Endothelial cell of umbilical vein (primary cell): Measurements from ENCODE around the gene HOXB7. TPM values are rescaled to one million over a fixed set of nuclear protein-coding genes. Genes with fewer than 3 reads are reported as not detected.
A peak's percentile ranks its signal among the peaks of the same experiment; 100 is the strongest.

ENCODE experiments used
- BruUV-seq: library from RNA; stranded (reverse); fragments of 400-500 nt; replicated peaks from 2 replicates; lab custom pipeline; 2021; lab: Mats Ljungman, UMichigan
- CTCF ChIA-PET: fragments of 300-600, 350-600 bp; sonication (Branson Sonifier 250); formaldehyde crosslinking; loops from one replicate; lab custom pipeline; 2021; ENCODE audit warnings: antibody characterized with exemption, inconsistent platforms; lab: Charles Lee
- POLR2A ChIA-PET: fragments of 300-600, 350-600 bp; sonication (Branson Sonifier 250); formaldehyde crosslinking; loops from one replicate; lab custom pipeline; 2021; ENCODE audit warnings: antibody characterized with exemption, inconsistent platforms; lab: Charles Lee
- DNase-seq: peaks from one replicate; pipeline ENCODE4 v3.0.0-alpha.2; 2011; ENCODE audit warnings: low read depth, low spot score
- FAIRE-seq: peaks from 2 replicates; lab custom pipeline; 2011; peaks lifted over from hg19 to GRCh38; lab: Jason Lieb, UNC
- H2AFZ ChIP-seq: 2 replicates; pipeline ENCODE4 v1.6.0; 2012; ENCODE audit warnings: low read depth, low read length, control low read depth, inconsistent platforms
- H3K27ac ChIP-seq: 2 replicates; pipeline ENCODE4 v1.5.1; 2011; ENCODE audit warnings: low read depth, mild to moderate bottlenecking, control low read depth, low read length, moderate library complexity; ENCODE audit not compliant: insufficient read depth
- H3K27me3 ChIP-seq, 2 experiments: 2 replicates each; pipeline versions ENCODE4 v1.6.0 to v1.6.1; 2011; ENCODE audit warnings: low read length in 2 of 2, mixed read lengths in 1 of 2; ENCODE audit not compliant: control insufficient read depth in 2 of 2, insufficient read depth in 2 of 2
- H3K36me3 ChIP-seq, 2 experiments: 2 replicates in 1 of 2; 3 replicates in 1 of 2; pipeline ENCODE4 v1.5.1; 2011; ENCODE audit warnings: low read length in 2 of 2, mild to moderate bottlenecking in 1 of 2, moderate library complexity in 1 of 2; ENCODE audit not compliant: control insufficient read depth in 2 of 2, insufficient read depth in 2 of 2; ENCODE audit errors: extremely low read depth in 1 of 2
- H3K4me1 ChIP-seq: 3 replicates; pipeline ENCODE4 v1.5.1; 2011; ENCODE audit warnings: mild to moderate bottlenecking, low read length; ENCODE audit not compliant: control insufficient read depth, insufficient read depth; ENCODE audit errors: extremely low read depth
- H3K4me2 ChIP-seq: 2 replicates; pipeline ENCODE4 v1.6.1; 2011; ENCODE audit warnings: low read length, control low read depth, mixed read lengths; ENCODE audit not compliant: insufficient read depth
- H3K4me3 ChIP-seq, 3 experiments: fragments of 200-600 bp in 1 of 3; sonication (generic), shearing (Covaris generic) in 1 of 3; replicated peaks in 1 of 3; 2 replicates each; pipeline ENCODE4 v1.5.1; 2011 to 2016; ENCODE audit warnings: control low read depth in 3 of 3, low read length in 3 of 3, mild to moderate bottlenecking in 2 of 3, inconsistent platforms in 1 of 3, low read depth in 1 of 3, moderate library complexity in 1 of 3; ENCODE audit not compliant: insufficient read depth in 1 of 3
- H3K79me2 ChIP-seq: 2 replicates; pipeline ENCODE4 v1.6.0; 2012; ENCODE audit warnings: low read length, inconsistent platforms; ENCODE audit not compliant: control insufficient read depth, insufficient read depth
- H3K9ac ChIP-seq: replicated peaks from 2 replicates; pipeline ENCODE3; 2011; ENCODE audit warnings: low read length, control low read depth; ENCODE audit not compliant: insufficient read depth; ENCODE audit errors: extremely low read depth
- H3K9me1 ChIP-seq: replicated peaks from 3 replicates; pipeline ENCODE4 v1.6.0; 2011; ENCODE audit warnings: mild to moderate bottlenecking, low read length; ENCODE audit not compliant: control insufficient read depth, insufficient read depth; ENCODE audit errors: extremely low read depth
- H3K9me3 ChIP-seq: replicated peaks from 2 replicates; pipeline ENCODE4 v1.5.1; 2012; ENCODE audit warnings: low read length, inconsistent platforms; ENCODE audit not compliant: control insufficient read depth, insufficient read depth
- H4K20me1 ChIP-seq: replicated peaks from 2 replicates; pipeline ENCODE3; 2011; ENCODE audit warnings: mild to moderate bottlenecking, low read length; ENCODE audit not compliant: control insufficient read depth, insufficient read depth; ENCODE audit errors: extremely low read depth
- EZH2 ChIP-seq: IDR thresholded peaks from 2 replicates; pipeline ENCODE4 v1.6.1; 2012; ENCODE audit warnings: borderline replicate concordance, low read depth, mild to moderate bottlenecking, moderate library complexity, low read length, inconsistent platforms; ENCODE audit not compliant: severe bottlenecking
- FOS ChIP-seq: IDR thresholded peaks from 2 replicates; pipeline ENCODE4 v1.6.1; 2011; ENCODE audit warnings: mild to moderate bottlenecking, low read length, moderate library complexity, borderline replicate concordance; ENCODE audit not compliant: insufficient read depth
- GATA2 ChIP-seq: IDR thresholded peaks from 2 replicates; pipeline ENCODE4 v1.7.0; 2011; ENCODE audit warnings: low read depth, mild to moderate bottlenecking, moderate library complexity, mixed read lengths, low read length; ENCODE audit not compliant: insufficient read length, insufficient read depth
- JUN ChIP-seq: IDR thresholded peaks from 2 replicates; pipeline ENCODE4 v1.6.1; 2011; ENCODE audit warnings: borderline replicate concordance, low read depth; ENCODE audit not compliant: insufficient read length, insufficient read depth
- MYC ChIP-seq: IDR thresholded peaks from one replicate; pipeline ENCODE4 v1.6.1; 2011; ENCODE audit warnings: mild to moderate bottlenecking, low read depth, low read length
- POLR2A ChIP-seq: IDR thresholded peaks from 2 replicates; pipeline ENCODE4 v1.6.1; 2012; ENCODE audit warnings: low read depth, mild to moderate bottlenecking, control low read depth, low read length
- POLR2AphosphoS5 ChIP-seq: IDR thresholded peaks from 2 replicates; pipeline ENCODE4 v1.6.1; 2012; ENCODE audit warnings: low read depth, mild to moderate bottlenecking, control low read depth, low read length, moderate library complexity; ENCODE audit not compliant: insufficient read depth
- dilution Hi-C: fragments of 300-500 bp; cut with MboI; formaldehyde crosslinking; loops from one replicate; pipeline ENCODE4 v1.15.0; 2019; ENCODE audit warnings: low sequenced_read_pairs; ENCODE audit not compliant: extremely low pct_ligation_motif_present
- intact Hi-C: fragments of 100-400 bp; cut with micrococcal nuclease; formaldehyde crosslinking; loops from one replicate; pipeline ENCODE4 v1.10.0; 2022
- polyA plus RNA-seq, 4 experiments: library from polyadenylated mRNA; depleted of rRNA in 3 of 4; stranded (reverse) in 3 of 4; unstranded in 1 of 4; fragments of >200 nt; gene quantifications; 2 replicates each; pipeline versions ENCODE4 v1.2.1 to v1.2.3, GENCODE V29; 2011 to 2012; ENCODE audit warnings: missing spikeins in 1 of 4
- total RNA-seq: library from RNA; stranded (reverse); gene quantifications from 2 replicates; pipeline ENCODE4 v1.2.3, GENCODE V29; 2021
- TF ChIP-seq, protein P1 (sequence below): IDR thresholded peaks from 2 replicates; pipeline ENCODE4 v1.6.1; 2011; ENCODE audit not compliant: insufficient read depth, insufficient read length
- TF ChIP-seq, protein P2 (sequence below), 2 donors: IDR thresholded peaks; 1 replicate in 1 of 2; 2 replicates in 1 of 2; pipeline ENCODE4 v1.5.1; 2011; ENCODE audit warnings: low read length in 2 of 2, mild to moderate bottlenecking in 2 of 2, moderate library complexity in 2 of 2, control low read depth in 1 of 2, inconsistent platforms in 1 of 2, low read depth in 1 of 2; ENCODE audit not compliant: insufficient read depth in 1 of 2; ENCODE audit errors: extremely low read depth in 1 of 2

The HOXB7 gene
- total and polyA plus RNA-seq, 2 donors (not counting 3 experiments of a cell fraction or from before 2014, with no cell fraction given): 23.5 to 24.5 TPM

DNA sequence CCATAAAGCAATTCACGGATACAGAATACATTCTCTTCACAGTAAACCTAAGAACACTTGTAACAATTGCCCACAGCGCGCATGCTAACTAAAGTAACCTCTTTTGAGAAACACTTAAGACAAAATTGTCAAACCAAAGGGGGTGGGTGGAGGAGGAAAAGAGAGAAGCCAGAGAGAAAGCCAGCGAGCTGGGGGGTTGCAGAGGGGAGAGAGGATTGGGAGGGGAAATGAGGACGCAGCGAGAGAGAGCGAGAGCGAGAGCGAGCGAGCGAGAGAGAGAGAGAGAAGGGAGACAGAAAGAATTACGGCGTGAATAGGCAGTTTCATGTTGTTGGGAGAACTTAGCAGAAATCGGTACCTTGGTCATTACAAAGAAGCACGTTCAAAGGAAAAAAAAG, 1.6 kb upstream of the HOXB7 start:
- dilution Hi-C loops (no loop called here), intact Hi-C loops (loop anchor here (1.0 kb wide), 1 partner anchor 8 kb away; the partner anchor contains the start of gene HOXB6)
- peaks cover 19% of the 10 kb centered on the region for H3K79me2 ChIP-seq
- ChIA-PET CTCF (interaction anchor here (0.6 to 4.9 kb wide), 25 partner anchors 10 to 600 kb away, joined by 3 to 26 read pairs (median 5); partner anchors contain the start of genes HOXB5 and HOXB9), POLR2A (interaction anchor here (1.4 kb wide), 1 partner anchor 14 kb away, joined by 4 read pairs; no protein-coding TSS in a partner anchor)
- no TSS peak for BruUV-seq
- H2AFZ ChIP-seq: peak overlapping the region; percentile 92
- H3K36me3 ChIP-seq: no peaks in the 10 kb centered on the region
- peak overlapping the region; percentile 31 for H3K27ac ChIP-seq
- FAIRE-seq: peak; percentile 79
- peak; percentile 68 for DNase-seq
- H3K4me1 ChIP-seq: peaks cover 32% of the 10 kb centered on the region
- H3K27me3 ChIP-seq: peaks cover 22 to 29% of the 10 kb centered on the region in 2 experiments
- no peak for TF ChIP-seq EZH2
- TF ChIP-seq, protein P1, sequence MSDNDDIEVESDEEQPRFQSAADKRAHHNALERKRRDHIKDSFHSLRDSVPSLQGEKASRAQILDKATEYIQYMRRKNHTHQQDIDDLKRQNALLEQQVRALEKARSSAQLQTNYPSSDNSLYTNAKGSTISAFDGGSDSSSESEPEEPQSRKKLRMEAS: no peak
- no peak for TF ChIP-seq JUN
- no peak for TF ChIP-seq POLR2A
- TF ChIP-seq MYC: no peak
- TF ChIP-seq GATA2: no peak
- TF ChIP-seq POLR2AphosphoS5: no peak
- TF ChIP-seq, protein P2, sequence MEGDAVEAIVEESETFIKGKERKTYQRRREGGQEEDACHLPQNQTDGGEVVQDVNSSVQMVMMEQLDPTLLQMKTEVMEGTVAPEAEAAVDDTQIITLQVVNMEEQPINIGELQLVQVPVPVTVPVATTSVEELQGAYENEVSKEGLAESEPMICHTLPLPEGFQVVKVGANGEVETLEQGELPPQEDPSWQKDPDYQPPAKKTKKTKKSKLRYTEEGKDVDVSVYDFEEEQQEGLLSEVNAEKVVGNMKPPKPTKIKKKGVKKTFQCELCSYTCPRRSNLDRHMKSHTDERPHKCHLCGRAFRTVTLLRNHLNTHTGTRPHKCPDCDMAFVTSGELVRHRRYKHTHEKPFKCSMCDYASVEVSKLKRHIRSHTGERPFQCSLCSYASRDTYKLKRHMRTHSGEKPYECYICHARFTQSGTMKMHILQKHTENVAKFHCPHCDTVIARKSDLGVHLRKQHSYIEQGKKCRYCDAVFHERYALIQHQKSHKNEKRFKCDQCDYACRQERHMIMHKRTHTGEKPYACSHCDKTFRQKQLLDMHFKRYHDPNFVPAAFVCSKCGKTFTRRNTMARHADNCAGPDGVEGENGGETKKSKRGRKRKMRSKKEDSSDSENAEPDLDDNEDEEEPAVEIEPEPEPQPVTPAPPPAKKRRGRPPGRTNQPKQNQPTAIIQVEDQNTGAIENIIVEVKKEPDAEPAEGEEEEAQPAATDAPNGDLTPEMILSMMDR (IDR thresholded peaks at IDR 0.05; ENCODE audit: extremely low read depth in 1 of 2, insufficient read depth in 1 of 2, low read depth in 1 of 2, low read length in 2 of 2): no peak
- no peak for TF ChIP-seq FOS
- no peaks in the 10 kb centered on the region for H3K9me1 ChIP-seq
- peak overlapping the region; percentile 85 for H3K4me2 ChIP-seq
- peak overlapping the region; percentile 49 for H3K9ac ChIP-seq
- no peaks in the 10 kb centered on the region for H4K20me1 ChIP-seq
- H3K4me3 ChIP-seq: peak overlapping the region; percentile 52 to 86 (median 80)
- H3K9me3 ChIP-seq: no peaks in the 10 kb centered on the region
